Peyer's patch (tissue), 4 donors: ENCODE measurements around the gene ZBTB20. TPM values are rescaled to one million over a fixed set of nuclear protein-coding genes. Genes with fewer than 3 reads are reported as not detected.

ENCODE experiments used
- DNase-seq, 3 donors: peaks; one replicate each; pipeline ENCODE4 v3.0.0-alpha.2; 2017 to 2019
- H3K27ac ChIP-seq, 4 donors: fragments of 200-600 bp; sonication (generic); one replicate each; pipeline ENCODE4 v1.5.1; 2016 to 2019
- H3K27me3 ChIP-seq, 2 donors: fragments of 200-600 bp; sonication (generic); one replicate each; pipeline ENCODE4 v1.5.1; 2019
- H3K36me3 ChIP-seq, 3 donors: fragments of 200-600 bp; sonication (generic); one replicate each; pipeline ENCODE4 v1.5.1; 2016 to 2019
- H3K4me1 ChIP-seq, 4 donors: fragments of 200-600 bp; sonication (generic); one replicate each; pipeline ENCODE4 v1.5.1; 2016 to 2019
- H3K4me3 ChIP-seq, 4 donors: fragments of 200-600 bp; sonication (generic); 1 replicate in 3 of 4; 2 replicates in 1 of 4; pipeline ENCODE4 v1.5.1; 2016 to 2019; ENCODE audit warnings: mild to moderate bottlenecking in 1 of 4
- H3K9me3 ChIP-seq, 4 donors: fragments of 200-600 bp; sonication (generic); one replicate each; pipeline ENCODE4 v1.5.1; 2016 to 2019; ENCODE audit warnings: mild to moderate bottlenecking in 1 of 4
- POLR2A ChIP-seq, 2 donors: fragments of 450-650 bp; IDR thresholded peaks; one replicate each; pipeline ENCODE4 v1.5.1; 2017; ENCODE audit warnings: antibody characterized with exemption in 2 of 2, mild to moderate bottlenecking in 2 of 2, moderate library complexity in 2 of 2
- total RNA-seq, 4 donors: library from RNA; depleted of rRNA; stranded (reverse); fragments of >200 nt; gene quantifications; one replicate each; pipeline ENCODE4 v1.1.0, GENCODE V29; 2016
- TF ChIP-seq, protein P1 (sequence below), 6 experiments: fragments of 450-650 bp in 4 of 6; fragments of 200-600 bp in 2 of 6; sonication (generic) in 1 of 6; IDR thresholded peaks; one replicate each; pipeline ENCODE4 v1.5.1; 2017 to 2019; ENCODE audit warnings: antibody characterized with exemption in 6 of 6, mild to moderate bottlenecking in 3 of 6, moderate library complexity in 1 of 6

The ZBTB20 gene
- total RNA-seq, 4 donors from 2014 or later: 19.6 to 135 (median 57.2) TPM

DNA sequence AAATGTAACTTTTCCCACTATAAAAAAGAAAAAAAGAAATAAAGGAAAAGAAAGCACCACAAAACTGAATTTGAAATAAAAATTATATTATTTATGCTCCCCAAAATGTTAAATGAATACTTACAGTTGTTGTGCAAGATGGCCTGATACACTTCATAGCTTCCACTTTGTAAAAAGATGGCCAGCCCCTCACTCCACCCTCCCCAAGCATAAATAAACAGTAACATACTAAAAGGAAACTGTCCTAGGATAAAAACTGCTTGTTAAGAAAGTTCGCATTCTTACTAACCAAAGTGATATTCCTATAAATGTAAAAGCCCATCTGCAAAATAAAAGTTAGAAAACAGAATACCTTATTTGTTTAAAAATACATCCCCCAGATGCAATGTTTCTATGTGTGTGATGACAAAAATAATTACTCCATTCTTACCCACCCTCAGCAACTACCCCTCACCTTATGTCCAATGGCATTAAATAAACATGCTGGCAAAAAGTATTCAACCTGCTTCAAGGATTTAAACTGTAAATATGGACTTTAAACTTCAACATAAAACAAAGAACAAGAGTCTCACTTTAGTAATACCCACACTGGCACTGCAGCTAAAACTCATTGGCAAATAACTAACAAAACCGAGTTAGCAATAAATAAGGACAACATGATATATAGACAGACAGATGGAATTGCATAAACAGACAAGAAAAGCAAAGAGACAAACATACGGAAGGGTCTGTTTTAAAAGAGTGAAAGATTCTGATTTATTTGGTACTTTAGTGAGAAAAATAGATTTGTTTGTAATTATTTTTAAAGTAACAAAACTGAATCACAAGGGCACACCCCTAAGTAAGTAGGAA lies 47.7 kb downstream of the ZBTB20 start:
- H3K9me3 ChIP-seq: no peaks in the 10 kb centered on the region
- no peaks in the 10 kb centered on the region for H3K36me3 ChIP-seq
- no peaks in the 10 kb centered on the region for H3K27me3 ChIP-seq
- H3K4me1 ChIP-seq: peaks cover 0 to 18% (median 0%) of the 10 kb centered on the region in 4 donors
- DNase-seq: no peak
- peak overlapping the region in 3 of 4 donors; percentile 30 to 68 (median 62) for H3K27ac ChIP-seq
- peak overlapping the region in 3 of 4 donors; percentile 7 to 46 (median 46) for H3K4me3 ChIP-seq
- TF ChIP-seq, protein P1, sequence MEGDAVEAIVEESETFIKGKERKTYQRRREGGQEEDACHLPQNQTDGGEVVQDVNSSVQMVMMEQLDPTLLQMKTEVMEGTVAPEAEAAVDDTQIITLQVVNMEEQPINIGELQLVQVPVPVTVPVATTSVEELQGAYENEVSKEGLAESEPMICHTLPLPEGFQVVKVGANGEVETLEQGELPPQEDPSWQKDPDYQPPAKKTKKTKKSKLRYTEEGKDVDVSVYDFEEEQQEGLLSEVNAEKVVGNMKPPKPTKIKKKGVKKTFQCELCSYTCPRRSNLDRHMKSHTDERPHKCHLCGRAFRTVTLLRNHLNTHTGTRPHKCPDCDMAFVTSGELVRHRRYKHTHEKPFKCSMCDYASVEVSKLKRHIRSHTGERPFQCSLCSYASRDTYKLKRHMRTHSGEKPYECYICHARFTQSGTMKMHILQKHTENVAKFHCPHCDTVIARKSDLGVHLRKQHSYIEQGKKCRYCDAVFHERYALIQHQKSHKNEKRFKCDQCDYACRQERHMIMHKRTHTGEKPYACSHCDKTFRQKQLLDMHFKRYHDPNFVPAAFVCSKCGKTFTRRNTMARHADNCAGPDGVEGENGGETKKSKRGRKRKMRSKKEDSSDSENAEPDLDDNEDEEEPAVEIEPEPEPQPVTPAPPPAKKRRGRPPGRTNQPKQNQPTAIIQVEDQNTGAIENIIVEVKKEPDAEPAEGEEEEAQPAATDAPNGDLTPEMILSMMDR (IDR thresholded peaks at IDR 0.05): no peak
- TF ChIP-seq POLR2A (IDR thresholded peaks at IDR 0.05): no peak

- no peaks in the 10 kb centered on the region for H3K27me3 ChIP-seq
- H3K4me1 ChIP-seq: peaks cover 0 to 18% (median 0%) of the 10 kb centered on the region in 4 donors
- peak overlapping the region in 1 of 4 donors; percentile 46 for H3K4me3 ChIP-seq
- TF ChIP-seq, protein P1 (IDR thresholded peaks at IDR 0.05): no peak
- no peak for TF ChIP-seq POLR2A (IDR thresholded peaks at IDR 0.05)
- no peaks in the 10 kb centered on the region for H3K36me3 ChIP-seq
- DNase-seq: no peak
- no peak overlapping the region for H3K27ac ChIP-seq
- no peaks in the 10 kb centered on the region for H3K9me3 ChIP-seq
These were observed 48.6 kb downstream of the ZBTB20 start for GRCh38 chr3:115098354-115099073.

DNA sequence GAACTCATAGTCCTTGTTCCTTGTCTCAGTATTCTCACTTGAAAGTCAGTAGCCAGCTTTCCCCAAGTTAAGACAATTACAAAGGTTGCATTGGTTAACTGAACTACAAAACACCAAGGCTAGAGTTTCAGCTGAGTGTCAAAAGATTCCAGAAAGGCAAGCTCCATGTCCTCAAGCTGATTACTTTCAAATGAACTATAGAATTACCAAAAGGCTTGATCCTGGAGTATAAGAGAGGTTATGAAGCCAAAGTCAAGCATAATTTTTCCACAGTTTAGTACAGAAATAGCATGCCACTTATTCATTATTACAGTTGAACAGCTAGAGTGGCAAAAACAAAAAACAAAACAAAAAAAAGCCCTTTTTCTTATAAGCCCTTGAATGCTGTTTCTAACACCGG lies 51.9 kb downstream of the ZBTB20 start:
- Histone ChIP-seq H3K27ac (no peak overlapping the region), H3K4me1 (peaks cover 0 to 22% (median 0%) of the 10 kb centered on the region in 4 donors)
- TF ChIP-seq POLR2A (IDR thresholded peaks at IDR 0.05): no peak
- TF ChIP-seq, protein P1 (IDR thresholded peaks at IDR 0.05): no peak

GRCh38 chr3:115092220-115092791 lies 54.8 kb downstream of the ZBTB20 start:
- H3K9me3 ChIP-seq: no peaks in the 10 kb centered on the region
- no peak for TF ChIP-seq POLR2A (IDR thresholded peaks at IDR 0.05)
- TF ChIP-seq, protein P1 (IDR thresholded peaks at IDR 0.05): peak; percentile 11 to 72 (median 60)
- no peaks in the 10 kb centered on the region for H3K36me3 ChIP-seq
- peak; percentile 35 to 76 (median 51) for DNase-seq
- H3K27ac ChIP-seq: peak overlapping the region in 1 of 4 donors; percentile 1
- H3K4me3 ChIP-seq: no peak overlapping the region
- no peaks in the 10 kb centered on the region for H3K27me3 ChIP-seq
- H3K4me1 ChIP-seq: peaks cover 0 to 15% (median 0%) of the 10 kb centered on the region in 4 donors

More for the DNA sequence above, 51.9 kb downstream of the ZBTB20 start:
- H3K27me3 ChIP-seq: no peaks in the 10 kb centered on the region
- no peak for DNase-seq
- H3K4me3 ChIP-seq: no peak overlapping the region
- no peaks in the 10 kb centered on the region for H3K9me3 ChIP-seq
- no peaks in the 10 kb centered on the region for H3K36me3 ChIP-seq

GRCh38 chr3:115090712-115091111 lies 56.4 kb downstream of the ZBTB20 start:
- H3K36me3 ChIP-seq: no peaks in the 10 kb centered on the region
- no peak overlapping the region for H3K27ac ChIP-seq
- no peaks in the 10 kb centered on the region for H3K9me3 ChIP-seq
- H3K4me1 ChIP-seq: peaks cover 0 to 12% (median 0%) of the 10 kb centered on the region in 4 donors
- no peak for DNase-seq
- TF ChIP-seq, protein P1 (IDR thresholded peaks at IDR 0.05): no peak
- TF ChIP-seq POLR2A (IDR thresholded peaks at IDR 0.05): no peak
- H3K27me3 ChIP-seq: no peaks in the 10 kb centered on the region
- H3K4me3 ChIP-seq: no peak overlapping the region
